SHP77 treated with DMSO at 0.1 percent for 48 hours (cell line): ENCODE measurements around the gene FMNL2.

ENCODE experiments used
- DNase-seq: peaks from one replicate; lab custom pipeline; 2025; lab: John Stamatoyannopoulos, UW

FMNL2 gene

GRCh38 chr2:152449578-152449977, 114.6 kb downstream of the FMNL2 start:
- DNase-seq: no peak

DNA sequence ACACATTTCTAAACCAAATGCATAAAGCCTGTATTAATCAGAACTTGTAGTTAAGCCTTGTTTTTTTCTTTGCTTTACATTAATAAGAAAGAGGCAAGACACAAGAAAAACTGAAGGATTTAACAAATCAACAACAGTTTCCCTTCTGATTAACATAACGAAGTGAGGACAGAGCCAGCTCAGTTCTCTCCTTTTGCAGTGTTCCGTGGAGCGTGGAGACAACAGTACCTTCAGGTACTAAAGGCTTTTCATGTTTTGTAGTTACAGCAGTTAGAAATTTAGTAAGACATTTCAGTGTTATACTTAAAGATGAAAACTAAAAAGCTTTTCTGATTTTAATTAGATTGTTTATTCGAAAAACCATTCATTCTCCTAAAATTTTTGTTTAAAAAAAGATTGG, 115.2 kb downstream of the FMNL2 start:
- DNase-seq: no peak

GRCh38 chr2:152452256-152452973, 117.4 kb downstream of the FMNL2 start:
- DNase-seq: no peak

GRCh38 chr2:152453129-152453911, 118.3 kb downstream of the FMNL2 start:
- DNase-seq: no peak

GRCh38 chr2:152454371-152454770, 119.4 kb downstream of the FMNL2 start:
- DNase-seq: no peak

DNA sequence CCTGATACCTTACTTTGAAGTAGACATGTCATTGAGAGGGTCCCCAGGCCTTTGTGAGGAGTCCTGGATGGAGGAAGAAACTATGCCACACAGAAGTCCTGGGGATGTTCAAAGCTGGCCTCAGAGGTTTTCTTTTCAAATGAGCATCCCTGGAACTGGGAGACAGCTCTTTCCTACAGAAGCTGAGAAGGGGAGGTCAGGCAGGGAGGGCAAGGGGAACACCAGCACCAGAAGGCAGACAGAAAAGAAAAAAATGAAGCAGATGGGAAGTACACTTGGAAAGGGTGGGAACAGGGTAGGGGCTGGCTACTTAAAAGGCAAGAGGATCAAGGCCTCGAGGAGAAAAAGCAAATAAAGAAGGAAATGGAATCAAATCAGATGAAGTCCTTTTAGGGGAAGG, 120.0 kb downstream of the FMNL2 start:
- DNase-seq: no peak

DNA sequence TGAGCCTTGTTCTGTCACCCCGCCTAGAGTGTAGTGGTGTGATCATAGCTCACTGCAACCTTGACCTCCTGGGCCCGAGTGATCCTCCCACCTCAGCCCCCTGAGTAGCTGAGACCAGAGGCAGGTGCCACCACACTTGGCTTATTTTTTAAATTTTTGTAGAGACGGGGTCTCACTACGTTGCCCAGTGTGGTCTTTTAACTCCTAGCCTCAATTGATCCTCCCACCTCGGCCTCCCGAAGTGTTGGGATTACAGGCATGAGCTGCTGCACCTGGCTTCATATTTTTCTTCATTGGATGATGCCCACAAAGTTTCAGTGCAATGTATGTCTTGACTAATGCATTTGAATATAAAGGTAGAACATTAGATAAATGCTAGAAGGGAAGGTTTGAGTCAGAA, 120.8 kb downstream of the FMNL2 start:
- no peak for DNase-seq

DNA sequence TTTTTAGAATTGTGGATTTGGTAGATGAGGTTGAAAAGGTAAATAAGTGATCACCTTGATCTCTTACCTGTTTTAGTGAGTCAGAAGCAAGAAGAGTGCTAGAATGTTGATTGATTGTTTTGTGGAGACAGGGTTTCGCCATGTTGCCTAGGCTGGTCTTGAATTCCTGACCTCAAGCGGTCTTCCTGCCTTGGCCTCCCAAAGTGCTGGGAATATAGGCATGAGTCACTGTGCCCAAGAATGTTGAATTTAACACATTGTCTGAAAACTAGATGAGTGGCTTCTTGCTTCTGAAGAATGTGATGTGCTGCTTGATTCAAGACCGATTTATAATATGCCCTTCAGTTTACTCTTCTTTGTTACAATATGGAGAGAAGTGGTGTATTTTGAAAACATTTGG, 121.3 kb downstream of the FMNL2 start:
- no peak for DNase-seq

DNA sequence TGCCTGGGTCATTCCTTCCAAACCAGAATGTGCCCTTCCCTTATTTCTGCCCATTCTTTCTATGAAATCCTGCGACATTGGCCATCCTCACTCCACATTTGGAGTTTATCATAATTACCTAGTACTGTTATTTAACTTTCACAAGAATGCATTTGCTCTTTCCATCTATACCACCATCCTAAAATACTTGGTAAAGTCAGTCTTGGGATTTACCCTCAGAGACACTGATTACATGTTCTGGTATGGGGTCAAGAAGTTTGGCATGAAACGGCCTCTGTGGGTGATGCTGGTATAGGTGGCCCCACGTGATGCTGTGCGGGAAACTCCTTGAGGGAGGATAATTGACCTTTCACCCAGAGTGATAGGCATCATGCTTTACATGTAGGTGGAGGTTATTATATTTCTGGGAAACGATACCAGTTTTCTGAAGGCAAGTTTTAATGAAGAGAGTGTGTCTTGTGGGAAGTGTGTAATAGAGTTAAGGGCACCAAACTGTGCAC, 123.5 kb downstream of the FMNL2 start:
- no peak for DNase-seq

GRCh38 chr2:152459091-152459490, 124.1 kb downstream of the FMNL2 start:
- no peak for DNase-seq

DNA sequence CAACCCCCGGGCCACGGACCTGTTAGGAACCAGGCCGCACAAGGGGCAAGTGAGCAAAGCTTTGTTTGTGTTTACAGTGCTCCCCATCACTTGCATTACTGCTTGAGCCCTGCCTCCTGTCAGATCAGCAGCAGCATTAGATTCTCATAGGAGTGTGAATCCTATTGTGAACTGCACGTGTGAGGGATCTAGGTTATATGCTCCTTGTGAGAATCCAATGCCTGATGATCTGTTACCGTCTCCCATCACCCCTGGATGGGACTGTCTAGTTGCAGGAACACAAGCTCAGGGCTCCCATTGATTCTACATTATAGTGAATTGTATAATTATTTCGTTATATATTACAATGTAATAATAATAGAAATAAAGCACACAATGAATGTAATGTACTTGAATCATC, 125.6 kb downstream of the FMNL2 start:
- no peak for DNase-seq

- no peak for DNase-seq
Measured at GRCh38 chr2:152462120-152462519, 127.1 kb downstream of the FMNL2 start.

DNA sequence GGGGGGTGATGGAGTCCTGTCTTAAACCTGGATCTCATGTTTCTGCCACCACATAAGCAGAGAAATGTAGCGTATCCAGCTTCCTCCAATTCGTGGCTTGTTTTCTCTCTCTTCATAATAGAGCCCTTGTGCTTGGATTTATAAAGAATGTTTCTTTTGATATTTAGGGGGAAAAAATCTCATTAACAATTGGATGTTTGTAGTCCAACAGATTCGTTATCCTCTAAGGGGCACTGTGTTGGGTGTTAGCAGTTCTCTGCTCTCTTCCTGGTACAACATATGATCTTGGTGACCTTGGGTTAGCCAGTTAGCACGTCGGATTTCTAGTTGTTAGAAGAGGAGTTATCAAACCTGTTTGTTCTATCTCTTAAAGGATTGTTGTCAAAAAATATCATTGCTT, 127.8 kb downstream of the FMNL2 start:
- no peak for DNase-seq

GRCh38 chr2:152464851-152465470, 130.0 kb downstream of the FMNL2 start:
- no peak for DNase-seq

GRCh38 chr2:152465541-152465940, 130.6 kb downstream of the FMNL2 start:
- no peak for DNase-seq

DNA sequence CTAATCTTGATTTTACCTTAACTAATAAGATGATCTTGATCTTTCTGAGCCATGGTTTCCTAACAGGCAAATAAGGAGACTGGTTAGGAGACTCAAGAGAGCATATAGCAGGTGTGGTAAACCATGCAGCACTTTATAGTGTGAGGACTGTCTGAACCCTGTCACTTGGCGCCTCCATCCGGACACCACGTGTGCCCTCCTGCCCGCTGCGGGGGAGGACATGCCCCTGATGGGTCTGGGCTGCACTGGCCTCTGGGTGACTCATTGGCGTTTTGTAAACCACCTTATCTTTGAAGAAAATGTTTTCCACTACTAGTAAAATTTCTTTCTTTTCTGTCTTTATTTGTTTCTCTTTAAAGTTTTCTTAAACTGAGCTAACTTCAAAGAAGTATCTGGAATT, 131.1 kb downstream of the FMNL2 start:
- no peak for DNase-seq

DNA sequence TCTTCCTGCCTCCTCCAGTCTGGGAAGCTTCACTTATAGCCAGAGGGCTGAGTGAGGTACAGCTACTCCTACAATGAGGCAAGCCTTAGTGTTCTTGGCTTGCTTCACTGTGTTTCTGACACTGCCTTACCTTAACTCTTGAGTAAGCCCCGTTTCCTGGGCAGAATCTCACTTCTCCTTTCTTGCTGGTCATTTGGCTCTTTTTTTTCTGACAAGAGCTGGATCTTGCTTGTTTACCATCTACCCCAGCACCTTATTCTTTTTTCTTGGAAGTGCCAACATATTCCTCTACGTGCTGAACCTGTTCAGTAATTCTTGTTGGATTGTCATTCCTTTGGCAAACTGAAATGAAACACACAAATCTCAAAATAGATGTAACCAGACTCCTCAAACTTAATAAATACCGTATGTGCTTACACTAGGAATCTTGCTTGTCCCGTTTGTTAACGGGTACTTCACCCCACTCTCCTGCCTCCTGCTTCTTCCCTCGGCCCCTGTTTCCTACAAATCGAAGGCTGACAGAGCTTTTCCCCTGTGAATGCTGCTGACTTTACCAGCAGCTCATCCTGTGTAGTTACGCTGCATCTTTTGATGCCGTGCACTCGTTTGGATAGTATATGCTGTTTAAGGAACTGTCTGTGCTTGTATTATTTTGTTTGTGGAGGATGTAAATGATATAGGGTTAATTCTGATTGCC, 132.2 kb downstream of the FMNL2 start:
- DNase-seq: no peak

GRCh38 chr2:152467677-152468410, 132.9 kb downstream of the FMNL2 start:
- no peak for DNase-seq

GRCh38 chr2:152468899-152469692, 134.1 kb downstream of the FMNL2 start:
- no peak for DNase-seq
